OCI-M1 (cell line): ENCODE measurements around the gene TP53BP2.
"Not testable (repeated sequence)": the region's sequence is repeated elsewhere in the genome, so short reads cannot be mapped to it uniquely, and the experiment has no call there.

ENCODE experiments used
- DNase-seq: peaks from one replicate; lab custom pipeline; 2025; lab: John Stamatoyannopoulos, UW

Gene TP53BP2

GRCh38 chr1:223853748-223854147 is 8.0 kb upstream of the TP53BP2 start:
- no peak for DNase-seq

- DNase-seq = no peak
Observed at GRCh38 chr1:223853275-223853674, 7.5 kb upstream of the TP53BP2 start.

GRCh38 chr1:223852337-223852736 is 6.6 kb upstream of the TP53BP2 start:
- DNase-seq = peak; percentile 28

- DNase-seq = no peak
Observed at GRCh38 chr1:223849352-223850254, 3.9 kb upstream of the TP53BP2 start.

GRCh38 chr1:223848536-223848935 is 2.8 kb upstream of the TP53BP2 start:
- no peak for DNase-seq

GRCh38 chr1:223847781-223848345 is 2.1 kb upstream of the TP53BP2 start:
- DNase-seq = peak; percentile 87

GRCh38 chr1:223845037-223845809 is 524 bp downstream of the TP53BP2 start:
- DNase-seq = peak; percentile 83

- peak; percentile 83 for DNase-seq
Observed at GRCh38 chr1:223844787-223845036, 1.0 kb downstream of the TP53BP2 start.

GRCh38 chr1:223843934-223844786 is 1.6 kb downstream of the TP53BP2 start:
- DNase-seq = peak; percentile 26

GRCh38 chr1:223842784-223843183 is 3.0 kb downstream of the TP53BP2 start:
- DNase-seq = no peak

- not testable (repeated sequence) for DNase-seq
Observed at GRCh38 chr1:223841977-223842623, 3.6 kb downstream of the TP53BP2 start.

- DNase-seq = no peak
Observed at GRCh38 chr1:223840254-223840653, 5.5 kb downstream of the TP53BP2 start.

GRCh38 chr1:223838125-223838854 is 7.5 kb downstream of the TP53BP2 start:
- DNase-seq = no peak

- no peak for DNase-seq
Observed at GRCh38 chr1:223837687-223838086, 8.1 kb downstream of the TP53BP2 start.

- peak; percentile 52 for DNase-seq
Observed at GRCh38 chr1:223837206-223837605, 8.5 kb downstream of the TP53BP2 start.

GRCh38 chr1:223836586-223836985 is 9.2 kb downstream of the TP53BP2 start:
- no peak for DNase-seq

- peak; percentile 23 for DNase-seq
Observed at GRCh38 chr1:223835754-223836153, 10.0 kb downstream of the TP53BP2 start.

- no peak for DNase-seq
Observed at GRCh38 chr1:223834660-223835263, 11.0 kb downstream of the TP53BP2 start.

- DNase-seq = no peak
Observed at GRCh38 chr1:223833948-223834347, 11.8 kb downstream of the TP53BP2 start.

- DNase-seq = no peak
Observed at GRCh38 chr1:223832637-223832943, 13.2 kb downstream of the TP53BP2 start.
